ENCODE results near the gene SNCA.

The SNCA gene

DNA sequence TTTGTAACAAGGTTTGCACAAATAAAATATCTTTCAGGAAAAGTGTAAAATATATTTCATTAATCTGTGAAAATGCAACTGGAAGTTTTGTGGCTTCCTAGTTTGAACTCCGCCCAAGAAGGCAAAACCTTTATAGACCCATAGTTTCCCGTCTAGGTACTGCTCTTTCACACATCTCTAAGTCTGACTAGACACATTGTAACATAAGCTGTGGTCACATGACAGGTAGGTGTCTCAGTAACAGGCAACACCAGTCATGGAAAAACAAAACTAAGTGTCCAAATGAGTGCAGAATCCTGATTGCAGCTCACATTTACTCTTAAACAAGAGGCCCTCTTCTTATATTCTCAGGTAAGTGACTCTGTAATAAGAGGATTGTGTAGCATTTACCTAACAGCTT, 55.6 kb downstream of the SNCA start:
- no peaks in the 10 kb centered on the region for H3K27me3 ChIP-seq (replicated peaks in 2 of 5; ENCODE audit: control insufficient read depth in 4 of 5, insufficient read depth in 5 of 5, low read length in 4 of 5)
- ChIA-PET CTCF (no interaction called here), POLR2A (no interaction called here)
- WGBS (ENCODE audit: insufficient coverage): 83% methylated on average over 1 of the region's 2 CpGs
- peaks cover 0 to 4% (median under 1%) of the 10 kb centered on the region in 4 experiments for H3K36me3 ChIP-seq (ENCODE audit: control insufficient read depth in 4 of 4, insufficient read depth in 4 of 4, low read length in 3 of 4)
- H3K4me1 ChIP-seq (ENCODE audit: control extremely low read depth in 1 of 4, control insufficient read depth in 4 of 4, insufficient read depth in 4 of 4, low read length in 3 of 4): no peaks in the 10 kb centered on the region
- H3K27ac ChIP-seq (ENCODE audit: insufficient read depth in 1 of 2, low read depth in 1 of 2, low read length in 2 of 2, poor library complexity in 1 of 2, severe bottlenecking in 2 of 2): no peak overlapping the region
- H3K4me3 ChIP-seq (ENCODE audit: control insufficient read depth in 1 of 7, extremely low read depth in 1 of 7, insufficient read depth in 4 of 7, low read depth in 2 of 7, low read length in 6 of 7): no peak overlapping the region
- peaks cover 0 to 25% (median 2%) of the 10 kb centered on the region in 5 experiments for H3K9me3 ChIP-seq (ENCODE audit: control extremely low read depth in 1 of 5, control insufficient read depth in 4 of 5, insufficient read depth in 2 of 5, low read depth in 1 of 5, low read length in 4 of 5)
- DNase-seq: no peak

- Histone ChIP-seq H3K4me1 (ENCODE audit: control extremely low read depth in 1 of 4, control insufficient read depth in 4 of 4, insufficient read depth in 4 of 4, low read length in 3 of 4) (peaks cover 0 to 3% (median 0%) of the 10 kb centered on the region in 4 experiments), H3K36me3 (ENCODE audit: control insufficient read depth in 4 of 4, insufficient read depth in 4 of 4, low read length in 3 of 4) (peaks cover 0 to 14% (median 3%) of the 10 kb centered on the region in 4 experiments), H3K27me3 (replicated peaks in 2 of 5; ENCODE audit: control insufficient read depth in 4 of 5, insufficient read depth in 5 of 5, low read length in 4 of 5) (no peaks in the 10 kb centered on the region), H3K27ac (ENCODE audit: insufficient read depth in 1 of 2, low read depth in 1 of 2, low read length in 2 of 2, poor library complexity in 1 of 2, severe bottlenecking in 2 of 2) (no peak overlapping the region), H3K9me3 (ENCODE audit: control extremely low read depth in 1 of 5, control insufficient read depth in 4 of 5, insufficient read depth in 2 of 5, low read depth in 1 of 5, low read length in 4 of 5) (peaks cover 0 to 29% (median 0%) of the 10 kb centered on the region in 5 experiments), H3K4me3 (ENCODE audit: control insufficient read depth in 1 of 7, extremely low read depth in 1 of 7, insufficient read depth in 4 of 7, low read depth in 2 of 7, low read length in 6 of 7) (no peak overlapping the region)
- 82% methylated on average over 2 of the region's 2 CpGs for WGBS (ENCODE audit: insufficient coverage)
- peak in 2 of 3 donors; percentile 4 to 16 for DNase-seq
- ChIA-PET POLR2A (no interaction called here), CTCF (no interaction called here)
These were observed 63.2 kb downstream of the SNCA start for GRCh38 chr4:89773805-89774204.

DNA sequence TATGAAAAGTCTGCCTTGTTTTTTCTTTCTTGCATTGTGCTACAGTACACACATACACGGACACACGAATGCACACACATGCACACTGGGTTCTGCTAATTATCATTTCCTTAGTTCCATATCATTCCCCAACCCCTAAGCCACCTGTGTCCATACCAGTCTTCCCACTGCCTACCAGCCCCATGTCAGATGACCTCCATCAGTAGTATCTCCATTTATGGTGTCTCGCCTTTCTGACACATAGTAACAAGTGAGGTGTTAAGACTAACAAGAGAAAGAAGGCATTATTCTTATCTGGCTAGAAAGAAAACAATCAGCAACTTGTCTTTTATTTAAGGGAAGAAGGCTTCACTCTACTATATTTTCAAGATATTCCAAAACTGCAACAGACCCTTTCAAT, 67.1 kb downstream of the SNCA start:
- Histone ChIP-seq H3K4me3 (ENCODE audit: control insufficient read depth in 1 of 7, extremely low read depth in 1 of 7, insufficient read depth in 4 of 7, low read depth in 2 of 7, low read length in 6 of 7) (no peak overlapping the region), H3K27me3 (replicated peaks in 2 of 5; ENCODE audit: control insufficient read depth in 4 of 5, insufficient read depth in 5 of 5, low read length in 4 of 5) (no peaks in the 10 kb centered on the region), H3K27ac (ENCODE audit: insufficient read depth in 1 of 2, low read depth in 1 of 2, low read length in 2 of 2, poor library complexity in 1 of 2, severe bottlenecking in 2 of 2) (no peak overlapping the region), H3K36me3 (ENCODE audit: control insufficient read depth in 4 of 4, insufficient read depth in 4 of 4, low read length in 3 of 4) (peaks cover 0 to 11% (median under 1%) of the 10 kb centered on the region in 4 experiments), H3K4me1 (ENCODE audit: control extremely low read depth in 1 of 4, control insufficient read depth in 4 of 4, insufficient read depth in 4 of 4, low read length in 3 of 4) (peaks cover 0 to 3% (median 0%) of the 10 kb centered on the region in 4 experiments), H3K9me3 (ENCODE audit: control extremely low read depth in 1 of 5, control insufficient read depth in 4 of 5, insufficient read depth in 2 of 5, low read depth in 1 of 5, low read length in 4 of 5) (peaks cover 0 to 3% (median 0%) of the 10 kb centered on the region in 5 experiments)
- CTCF ChIA-PET: no interaction called here
- POLR2A ChIA-PET: no interaction called here
- 93% methylated on average over 2 of the region's 3 CpGs for WGBS (ENCODE audit: insufficient coverage)
- no peak for DNase-seq

GRCh38 chr4:89767924-89768323, 69.0 kb downstream of the SNCA start:
- POLR2A ChIA-PET: no interaction called here
- DNase-seq: no peak
- CTCF ChIA-PET: no interaction called here
- Histone ChIP-seq H3K36me3 (ENCODE audit: control insufficient read depth in 4 of 4, insufficient read depth in 4 of 4, low read length in 3 of 4) (peaks cover 0 to 11% (median under 1%) of the 10 kb centered on the region in 4 experiments), H3K4me1 (ENCODE audit: control extremely low read depth in 1 of 4, control insufficient read depth in 4 of 4, insufficient read depth in 4 of 4, low read length in 3 of 4) (no peaks in the 10 kb centered on the region), H3K4me3 (ENCODE audit: control insufficient read depth in 1 of 7, extremely low read depth in 1 of 7, insufficient read depth in 4 of 7, low read depth in 2 of 7, low read length in 6 of 7) (no peak overlapping the region), H3K27ac (ENCODE audit: insufficient read depth in 1 of 2, low read depth in 1 of 2, low read length in 2 of 2, poor library complexity in 1 of 2, severe bottlenecking in 2 of 2) (no peak overlapping the region), H3K9me3 (ENCODE audit: control extremely low read depth in 1 of 5, control insufficient read depth in 4 of 5, insufficient read depth in 2 of 5, low read depth in 1 of 5, low read length in 4 of 5) (peaks cover 0 to 3% (median 0%) of the 10 kb centered on the region in 5 experiments), H3K27me3 (replicated peaks in 2 of 5; ENCODE audit: control insufficient read depth in 4 of 5, insufficient read depth in 5 of 5, low read length in 4 of 5) (no peaks in the 10 kb centered on the region)

- H3K4me1 ChIP-seq (ENCODE audit: control extremely low read depth in 1 of 4, control insufficient read depth in 4 of 4, insufficient read depth in 4 of 4, low read length in 3 of 4): no peaks in the 10 kb centered on the region
- WGBS (ENCODE audit: insufficient coverage): no CpG with 5 or more reads among the region's 2 CpGs
- no peak overlapping the region for H3K27ac ChIP-seq (ENCODE audit: insufficient read depth in 1 of 2, low read depth in 1 of 2, low read length in 2 of 2, poor library complexity in 1 of 2, severe bottlenecking in 2 of 2)
- H3K4me3 ChIP-seq (ENCODE audit: control insufficient read depth in 1 of 7, extremely low read depth in 1 of 7, insufficient read depth in 4 of 7, low read depth in 2 of 7, low read length in 6 of 7): no peak overlapping the region
- CTCF ChIA-PET: no interaction called here
- H3K9me3 ChIP-seq (ENCODE audit: control extremely low read depth in 1 of 5, control insufficient read depth in 4 of 5, insufficient read depth in 2 of 5, low read depth in 1 of 5, low read length in 4 of 5): peaks cover 0 to 3% (median 0%) of the 10 kb centered on the region in 5 experiments
- POLR2A ChIA-PET: no interaction called here
- peaks cover 0 to 7% (median 0%) of the 10 kb centered on the region in 4 experiments for H3K36me3 ChIP-seq (ENCODE audit: control insufficient read depth in 4 of 4, insufficient read depth in 4 of 4, low read length in 3 of 4)
- peak in 2 of 3 donors; percentile 36 to 68 for DNase-seq
- H3K27me3 ChIP-seq (replicated peaks in 2 of 5; ENCODE audit: control insufficient read depth in 4 of 5, insufficient read depth in 5 of 5, low read length in 4 of 5): no peaks in the 10 kb centered on the region
These were observed 71.0 kb downstream of the SNCA start for GRCh38 chr4:89765966-89766365.

- Histone ChIP-seq H3K27ac (ENCODE audit: insufficient read depth in 1 of 2, low read depth in 1 of 2, low read length in 2 of 2, poor library complexity in 1 of 2, severe bottlenecking in 2 of 2) (no peak overlapping the region), H3K4me1 (ENCODE audit: control extremely low read depth in 1 of 4, control insufficient read depth in 4 of 4, insufficient read depth in 4 of 4, low read length in 3 of 4) (no peaks in the 10 kb centered on the region), H3K27me3 (replicated peaks in 2 of 5; ENCODE audit: control insufficient read depth in 4 of 5, insufficient read depth in 5 of 5, low read length in 4 of 5) (no peaks in the 10 kb centered on the region), H3K36me3 (ENCODE audit: control insufficient read depth in 4 of 4, insufficient read depth in 4 of 4, low read length in 3 of 4) (peaks cover 0 to 7% (median 0%) of the 10 kb centered on the region in 4 experiments), H3K4me3 (ENCODE audit: control insufficient read depth in 1 of 7, extremely low read depth in 1 of 7, insufficient read depth in 4 of 7, low read depth in 2 of 7, low read length in 6 of 7) (no peak overlapping the region), H3K9me3 (ENCODE audit: control extremely low read depth in 1 of 5, control insufficient read depth in 4 of 5, insufficient read depth in 2 of 5, low read depth in 1 of 5, low read length in 4 of 5) (peaks cover 0 to 3% (median 0%) of the 10 kb centered on the region in 5 experiments)
- peak in 1 of 3 donors; percentile 24 for DNase-seq
- CTCF ChIA-PET: no interaction called here
- POLR2A ChIA-PET: no interaction called here
- whole genome bisulfite sequencing (ENCODE audit: insufficient coverage): 67% methylated on average over 1 of the region's 2 CpGs
These were observed 71.4 kb downstream of the SNCA start for GRCh38 chr4:89765528-89765927.

- 93% methylated on average over 3 of the region's 3 CpGs for WGBS (ENCODE audit: insufficient coverage)
- POLR2A ChIA-PET: no interaction called here
- DNase-seq: no peak
- no peaks in the 10 kb centered on the region for H3K27me3 ChIP-seq (replicated peaks in 2 of 5; ENCODE audit: control insufficient read depth in 4 of 5, insufficient read depth in 5 of 5, low read length in 4 of 5)
- H3K9me3 ChIP-seq (ENCODE audit: control extremely low read depth in 1 of 5, control insufficient read depth in 4 of 5, insufficient read depth in 2 of 5, low read depth in 1 of 5, low read length in 4 of 5): no peaks in the 10 kb centered on the region
- H3K4me1 ChIP-seq (ENCODE audit: control extremely low read depth in 1 of 4, control insufficient read depth in 4 of 4, insufficient read depth in 4 of 4, low read length in 3 of 4): no peaks in the 10 kb centered on the region
- CTCF ChIA-PET: interaction anchor here (1.9 kb wide), 1 partner anchor 16 kb away, joined by 5 read pairs; no protein-coding TSS in a partner anchor
- no peak overlapping the region for H3K4me3 ChIP-seq (ENCODE audit: control insufficient read depth in 1 of 7, extremely low read depth in 1 of 7, insufficient read depth in 4 of 7, low read depth in 2 of 7, low read length in 6 of 7)
- peaks cover 0 to 2% (median under 1%) of the 10 kb centered on the region in 4 experiments for H3K36me3 ChIP-seq (ENCODE audit: control insufficient read depth in 4 of 4, insufficient read depth in 4 of 4, low read length in 3 of 4)
- no peak overlapping the region for H3K27ac ChIP-seq (ENCODE audit: insufficient read depth in 1 of 2, low read depth in 1 of 2, low read length in 2 of 2, poor library complexity in 1 of 2, severe bottlenecking in 2 of 2)
These were observed 74.7 kb downstream of the SNCA start for GRCh38 chr4:89762311-89762710.
